ENCODE measurements around the gene SLC7A9. TPM values are rescaled to one million over a fixed set of nuclear protein-coding genes. Genes with fewer than 3 reads are reported as not detected.

SLC7A9 gene
- 1.6 TPM for total RNA-seq

- FAIRE-seq = no peak
- DNase-seq (ENCODE audit: low spot score in 2 of 2) = no peak
Observed at GRCh38 chr19:32869369-32869965, at the start of gene SLC7A9. TSS of gene SLC7A9 (minus strand) at chr19:32869767. CDS start at chr19:32868534, 1,233 bp downstream.

DNA sequence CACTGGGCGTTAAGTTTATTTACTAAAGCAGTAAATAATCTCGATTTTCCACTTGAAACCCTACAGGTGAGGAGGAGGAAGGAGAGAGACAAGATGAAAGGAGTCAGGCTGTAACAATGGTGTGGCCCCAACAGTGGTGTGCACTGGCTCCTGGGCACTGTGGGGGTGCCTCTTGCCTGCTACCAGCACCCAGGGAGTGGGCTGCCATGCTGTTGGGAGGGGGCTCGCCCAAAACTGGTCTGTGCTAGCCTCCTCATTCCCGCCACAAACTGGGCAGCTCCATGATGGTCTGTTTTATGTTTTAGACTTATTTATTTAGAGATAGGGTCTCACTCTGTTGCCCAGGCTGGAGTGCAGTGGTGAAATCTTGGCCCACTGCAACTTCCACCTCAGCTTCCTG is 49.8 kb upstream of the SLC7A9 start:
- FAIRE-seq (no peak), DNase-seq (ENCODE audit: low spot score in 2 of 2) (no peak)

DNA sequence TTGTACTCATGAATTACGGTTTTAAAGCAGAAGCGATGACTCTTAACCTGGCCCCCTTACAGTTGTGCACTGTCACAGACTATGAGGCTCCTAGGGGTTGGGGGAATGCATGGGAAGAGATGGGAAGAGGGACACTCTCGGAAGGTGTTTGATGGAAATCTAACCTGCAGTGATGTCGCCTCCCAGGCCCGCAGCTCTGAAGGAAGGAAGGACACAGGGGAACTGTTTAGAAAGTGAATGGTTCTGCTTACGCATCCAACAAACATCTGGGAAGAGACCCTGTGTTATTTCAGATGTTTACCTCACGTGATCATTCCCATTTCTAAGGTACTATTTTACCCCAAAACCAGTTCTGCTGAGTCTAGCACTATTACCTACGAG is 48.0 kb upstream of the SLC7A9 start:
- no peak for DNase-seq (ENCODE audit: low spot score in 2 of 2)
- no peak for FAIRE-seq

DNA sequence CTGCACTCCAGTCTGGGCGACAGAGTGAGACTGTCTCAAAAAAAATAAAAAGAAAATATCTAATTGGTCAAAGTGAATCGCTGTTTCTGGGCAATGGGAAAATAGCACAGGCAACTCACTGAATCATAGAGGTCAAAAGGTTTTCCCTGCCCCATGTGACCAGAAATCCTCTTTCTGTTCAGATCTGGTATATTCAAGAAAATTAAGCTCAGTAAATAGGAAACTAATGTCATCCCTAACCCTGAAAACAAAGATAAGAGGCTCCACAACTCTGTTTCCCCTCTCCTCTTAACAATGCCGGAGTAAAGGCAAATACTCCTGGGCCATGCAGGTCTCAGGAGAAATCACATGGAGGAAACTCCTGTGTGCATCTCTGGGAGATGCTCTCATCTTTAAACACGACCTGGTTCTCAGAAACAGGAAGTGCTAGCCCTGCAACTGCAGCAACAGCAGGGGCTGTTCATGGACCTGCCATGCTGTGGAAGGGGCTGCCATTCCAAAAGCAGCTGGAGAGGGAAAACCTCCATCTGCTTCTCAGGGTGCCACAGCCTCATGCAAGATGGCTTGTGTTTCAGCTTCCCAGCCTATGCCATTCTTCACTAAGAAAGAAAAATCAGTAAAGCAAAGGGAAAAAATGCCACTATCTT is 47.5 kb upstream of the SLC7A9 start:
- DNase-seq (ENCODE audit: low spot score in 2 of 2) = no peak
- FAIRE-seq = no peak

DNA sequence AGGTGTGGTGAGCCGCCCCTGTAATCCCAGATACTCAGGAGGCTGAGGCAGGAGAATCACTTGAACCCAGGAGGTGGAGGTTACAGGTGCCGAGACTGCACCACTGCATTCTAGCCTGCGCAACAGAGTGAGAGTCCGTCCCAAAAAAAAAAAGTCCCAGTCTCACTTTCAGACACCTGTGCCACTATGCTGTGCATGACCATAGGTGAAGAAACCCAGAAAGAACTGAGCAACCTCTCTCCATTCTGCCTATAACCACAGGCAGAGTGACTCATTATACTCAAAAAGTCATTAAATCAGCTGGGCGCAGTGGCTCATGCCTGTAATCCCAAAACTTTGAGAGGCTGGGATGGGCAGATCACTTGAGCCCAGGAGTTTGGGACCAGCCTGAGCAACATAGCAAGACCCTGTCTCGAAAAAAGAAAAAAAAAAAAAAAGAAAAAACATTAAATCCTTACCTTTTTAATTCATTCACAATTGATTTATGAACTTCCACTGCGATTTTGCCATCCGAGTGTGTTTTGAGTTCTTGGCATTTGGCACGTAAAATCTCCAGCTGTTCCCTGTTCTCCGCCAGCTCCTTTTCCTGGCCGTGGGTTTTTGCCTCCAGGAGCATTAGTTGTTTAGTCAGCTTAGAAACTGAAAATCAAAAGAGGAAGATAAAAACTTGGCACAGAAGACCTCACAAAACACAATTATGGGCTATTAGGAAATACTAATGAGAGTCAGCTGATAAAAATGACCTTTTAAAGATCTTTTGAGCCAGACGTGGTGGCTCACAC is 45.5 kb upstream of the SLC7A9 start:
- no peak for FAIRE-seq
- no peak for DNase-seq (ENCODE audit: low spot score in 2 of 2)

DNA sequence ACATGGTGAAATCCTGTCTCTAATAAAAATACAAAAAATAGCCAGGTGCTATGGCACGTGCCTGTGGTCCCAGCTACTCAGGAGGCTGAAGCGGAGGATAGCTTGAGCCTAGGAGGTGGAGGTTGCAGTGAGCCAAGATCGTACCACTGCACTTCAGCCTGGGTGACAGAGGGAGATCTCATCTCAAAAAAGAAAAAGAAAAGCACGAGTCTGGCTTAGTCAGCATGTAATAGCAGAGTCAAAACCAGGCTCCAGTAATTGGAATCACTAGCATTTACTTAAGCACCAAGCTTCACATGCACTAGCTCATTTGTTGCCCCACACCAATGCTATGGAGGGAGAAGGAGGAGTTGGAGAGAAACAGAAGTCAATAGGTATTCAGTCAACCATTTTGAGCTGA is 41.9 kb upstream of the SLC7A9 start:
- no peak for FAIRE-seq

DNA sequence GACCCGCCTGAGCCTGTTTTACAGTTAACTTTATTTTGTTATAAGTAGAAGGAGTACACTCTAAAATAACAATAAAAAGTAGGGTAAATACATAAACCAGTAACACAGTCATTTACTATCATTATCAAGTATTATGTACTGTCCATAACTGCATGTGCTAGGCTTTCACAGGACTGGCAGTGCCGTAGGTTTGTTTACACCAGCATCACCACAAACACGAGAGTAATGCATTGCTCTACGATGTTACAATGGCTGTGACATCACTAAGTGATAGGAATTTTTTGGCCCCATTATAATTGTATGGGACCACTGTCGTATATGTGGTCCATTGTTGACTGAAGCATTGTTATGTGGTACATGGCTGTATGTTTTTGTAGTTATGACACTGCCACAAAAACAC is 41.3 kb upstream of the SLC7A9 start:
- DNase-seq (ENCODE audit: low spot score in 2 of 2) (no peak), FAIRE-seq (no peak)

More for the DNA sequence above, 41.9 kb upstream of the SLC7A9 start:
- no peak for DNase-seq (ENCODE audit: low spot score in 2 of 2)

GRCh38 chr19:32910094-32910493 is 40.5 kb upstream of the SLC7A9 start:
- FAIRE-seq = no peak

DNA sequence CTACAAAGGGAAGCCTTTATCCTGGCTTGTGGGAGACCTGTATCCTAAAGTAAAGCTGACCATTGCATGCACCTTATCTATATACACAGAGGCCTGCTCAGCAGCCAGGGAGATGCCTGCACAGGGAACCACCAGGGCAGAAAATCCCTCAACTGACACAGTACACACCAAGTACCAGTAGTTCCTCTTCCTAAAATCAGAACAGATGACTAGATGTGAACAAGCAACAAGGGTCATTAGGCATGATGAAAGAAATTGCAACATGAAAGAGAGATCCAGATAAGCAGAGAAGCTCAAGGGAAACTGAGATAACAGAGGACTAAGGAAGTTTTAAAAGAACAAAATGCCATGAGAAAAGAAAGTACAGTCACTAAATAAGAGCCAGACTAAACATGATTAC is 39.7 kb upstream of the SLC7A9 start:
- DNase-seq (ENCODE audit: low spot score in 2 of 2) (no peak), FAIRE-seq (no peak)

More at GRCh38 chr19:32910094-32910493, 40.5 kb upstream of the SLC7A9 start:
- no peak for DNase-seq (ENCODE audit: low spot score in 2 of 2)

- FAIRE-seq = no peak
- DNase-seq (ENCODE audit: low spot score in 2 of 2) = no peak
Observed at GRCh38 chr19:32908641-32909190, 39.1 kb upstream of the SLC7A9 start.

DNA sequence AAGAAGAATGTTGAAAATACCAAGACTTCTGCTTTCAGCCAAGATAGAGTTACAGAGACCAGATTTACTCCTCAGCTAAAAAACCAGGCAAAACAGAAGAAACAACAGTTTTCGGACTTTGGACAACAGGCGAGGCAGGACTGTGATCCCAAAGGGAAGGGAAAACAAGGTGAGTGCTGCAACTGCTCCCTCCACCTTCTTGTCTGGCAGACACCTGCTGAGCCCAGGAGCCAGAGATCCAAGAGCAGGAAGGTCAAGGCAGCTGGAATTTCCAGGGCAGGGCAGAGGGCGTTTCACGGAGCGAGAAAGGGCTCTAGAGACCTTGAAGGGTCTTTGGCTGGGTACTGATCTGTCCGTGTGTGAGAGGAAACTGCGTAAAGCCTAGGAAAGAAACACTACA is 32.9 kb upstream of the SLC7A9 start:
- DNase-seq (ENCODE audit: low spot score in 2 of 2) = no peak
- no peak for FAIRE-seq

GRCh38 chr19:32901504-32902161 is 32.1 kb upstream of the SLC7A9 start:
- FAIRE-seq = no peak
- DNase-seq (ENCODE audit: low spot score in 2 of 2) = no peak

- FAIRE-seq (no peak), DNase-seq (ENCODE audit: low spot score in 2 of 2) (no peak)
Observed at GRCh38 chr19:32896516-32897214, 27.1 kb upstream of the SLC7A9 start.

- FAIRE-seq (no peak), DNase-seq (ENCODE audit: low spot score in 2 of 2) (no peak)
Observed at GRCh38 chr19:32895384-32895783, 25.8 kb upstream of the SLC7A9 start.

- DNase-seq (ENCODE audit: low spot score in 2 of 2) = no peak
- no peak for FAIRE-seq
Observed at GRCh38 chr19:32891609-32892008, 22.0 kb upstream of the SLC7A9 start.

DNA sequence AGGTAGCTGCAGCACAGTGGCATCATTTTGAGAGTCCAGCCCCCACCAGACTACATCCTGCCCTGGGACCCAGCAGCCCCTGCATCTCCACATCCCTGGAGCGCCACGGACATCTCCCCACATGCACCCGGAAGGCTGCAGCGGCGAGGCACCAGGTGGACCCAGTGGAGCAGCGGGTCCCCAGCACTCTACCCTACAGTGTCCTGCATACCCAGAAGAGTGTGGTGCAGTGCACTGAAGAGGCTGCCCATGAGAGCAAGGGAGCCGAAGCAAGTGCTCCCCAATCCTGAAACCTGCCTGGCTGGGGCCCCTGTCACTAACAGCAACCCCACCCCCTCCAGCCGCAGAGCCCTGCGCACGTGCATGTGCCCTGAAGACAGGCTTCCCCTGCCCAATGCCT is 21.3 kb upstream of the SLC7A9 start:
- FAIRE-seq (no peak), DNase-seq (ENCODE audit: low spot score in 2 of 2) (no peak)

GRCh38 chr19:32890326-32890725 is 20.8 kb upstream of the SLC7A9 start:
- FAIRE-seq (no peak), DNase-seq (ENCODE audit: low spot score in 2 of 2) (no peak)

DNA sequence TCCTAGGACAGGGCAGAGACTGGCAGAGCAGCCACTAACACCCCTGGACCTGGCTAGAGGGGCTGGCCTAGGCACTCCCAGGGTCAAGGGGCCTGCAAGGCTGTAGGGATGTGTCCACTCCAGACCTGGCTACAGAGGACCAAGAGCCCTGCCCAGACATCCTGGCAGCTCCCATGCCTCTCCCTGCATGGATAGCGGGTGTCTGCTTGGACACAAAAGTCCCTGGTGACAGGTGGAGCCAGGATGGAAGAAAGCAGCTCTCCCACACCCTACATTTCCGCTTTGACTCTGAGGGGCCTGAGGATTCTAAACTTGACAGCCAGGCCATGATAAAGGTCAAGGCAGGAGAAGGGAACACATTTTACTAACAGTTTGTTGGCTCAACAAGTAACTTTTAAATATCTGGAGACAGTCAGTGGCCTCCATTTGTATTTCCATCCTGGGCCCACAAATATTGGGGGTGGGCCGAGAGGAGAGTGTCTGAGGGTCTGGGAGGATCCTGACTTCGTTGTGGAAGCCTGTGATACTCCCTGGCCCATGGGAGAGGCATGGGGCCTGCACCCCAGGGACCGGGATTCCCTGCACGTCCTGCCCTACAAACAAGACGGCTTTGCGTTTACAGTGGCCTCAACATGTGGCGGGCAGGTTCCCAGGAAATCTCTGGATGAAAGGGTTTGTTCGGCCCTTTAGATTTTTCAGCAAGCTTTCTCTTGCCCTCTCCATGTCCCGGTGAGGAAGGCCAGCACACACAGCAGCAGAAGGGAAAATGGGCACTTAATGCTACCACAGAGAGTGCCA is 19.8 kb upstream of the SLC7A9 start:
- FAIRE-seq (no peak), DNase-seq (ENCODE audit: low spot score in 2 of 2) (no peak)

DNA sequence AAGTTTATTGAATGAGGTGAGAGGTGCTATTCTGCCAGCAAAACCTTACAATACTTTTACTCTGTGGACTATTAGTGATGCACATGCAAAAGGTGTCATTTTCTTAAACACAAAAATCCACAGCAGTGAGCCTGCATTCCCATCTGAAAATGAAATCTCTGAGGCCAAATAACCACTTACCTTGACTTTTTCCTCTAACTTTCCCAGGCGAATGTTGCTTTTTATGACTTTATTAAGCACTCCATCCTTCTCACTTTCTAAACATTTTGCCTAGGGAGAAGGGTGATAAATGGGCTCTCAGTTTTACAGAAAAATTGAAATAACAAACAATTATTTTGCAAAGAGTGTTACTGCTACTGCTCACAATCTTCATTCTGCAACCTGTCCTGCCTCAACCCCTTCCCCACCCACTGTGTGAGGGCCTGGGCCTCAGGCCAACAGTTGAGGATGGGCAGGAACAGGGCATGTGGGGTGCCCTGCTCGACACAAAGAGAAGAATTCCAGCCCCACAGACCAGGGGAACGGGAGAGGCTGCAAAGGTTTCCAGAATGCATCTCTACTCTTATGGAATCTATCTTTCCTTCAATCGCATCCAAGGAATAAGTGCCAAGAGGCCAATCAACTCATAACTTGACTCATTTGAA is 18.1 kb upstream of the SLC7A9 start:
- DNase-seq (ENCODE audit: low spot score in 2 of 2) (no peak), FAIRE-seq (no peak)

Data from frontal cortex (tissue), 4 donors.